ENCODE measurements around the gene OR11A1. TPM values are rescaled to one million over a fixed set of nuclear protein-coding genes. Genes with fewer than 3 reads are reported as not detected.
"Not testable (repeated sequence)": the region's sequence is repeated elsewhere in the genome, so short reads cannot be mapped to it uniquely, and the experiment has no call there.

Gene OR11A1
- total RNA-seq, 1 donor, result not detected

GRCh38 chr6:29451471-29452193 lies 5.2 kb downstream of the OR11A1 start:
- H2AFZ ChIP-seq (ENCODE audit: low read length), result no peak overlapping the region
- no peaks in the 10 kb centered on the region for H3K36me3 ChIP-seq (ENCODE audit: insufficient read depth, low read length)
- H3K4me1 ChIP-seq (ENCODE audit: insufficient read depth, low read length), result no peaks in the 10 kb centered on the region
- no peak overlapping the region for H3K27ac ChIP-seq (ENCODE audit: low read depth, low read length)
- H3K27me3 ChIP-seq (ENCODE audit: insufficient read depth, low read length), result no peaks in the 10 kb centered on the region
- DNase-seq (ENCODE audit: insufficient read length, low spot score, missing footprints), result no peak
- TF ChIP-seq CTCF (IDR thresholded peaks at IDR 0.05; ENCODE audit: extremely low read depth, low read depth, low read length), result no peak
- H3K79me2 ChIP-seq (ENCODE audit: insufficient read depth, low read length), result no peaks in the 10 kb centered on the region
- no peak overlapping the region for H3K4me3 ChIP-seq (ENCODE audit: insufficient read depth, low read length)
- H4K20me1 ChIP-seq (ENCODE audit: insufficient read depth, low read length), result no peaks in the 10 kb centered on the region
- no peak overlapping the region for H3K4me2 ChIP-seq (ENCODE audit: insufficient read depth, low read length)
- H3K9me3 ChIP-seq (ENCODE audit: low read depth, low read length), result peaks cover 3% of the 10 kb centered on the region

GRCh38 chr6:29447670-29448069 lies 9.2 kb downstream of the OR11A1 start:
- H3K9me3 ChIP-seq (ENCODE audit: low read depth, low read length), result no peaks in the 10 kb centered on the region
- H3K36me3 ChIP-seq (ENCODE audit: insufficient read depth, low read length), result no peaks in the 10 kb centered on the region
- no peak overlapping the region for H3K4me3 ChIP-seq (ENCODE audit: insufficient read depth, low read length)
- no peak for DNase-seq (ENCODE audit: insufficient read length, low spot score, missing footprints)
- no peak overlapping the region for H3K27ac ChIP-seq (ENCODE audit: low read depth, low read length)
- no peaks in the 10 kb centered on the region for H3K4me1 ChIP-seq (ENCODE audit: insufficient read depth, low read length)
- no peak for TF ChIP-seq CTCF (IDR thresholded peaks at IDR 0.05; ENCODE audit: extremely low read depth, low read depth, low read length)
- H3K79me2 ChIP-seq (ENCODE audit: insufficient read depth, low read length), result no peaks in the 10 kb centered on the region
- no peak overlapping the region for H3K4me2 ChIP-seq (ENCODE audit: insufficient read depth, low read length)
- H4K20me1 ChIP-seq (ENCODE audit: insufficient read depth, low read length), result no peaks in the 10 kb centered on the region
- no peaks in the 10 kb centered on the region for H3K27me3 ChIP-seq (ENCODE audit: insufficient read depth, low read length)
- H2AFZ ChIP-seq (ENCODE audit: low read length), result no peak overlapping the region

- H2AFZ ChIP-seq (ENCODE audit: low read length); H3K9me3 ChIP-seq (ENCODE audit: low read depth, low read length); H4K20me1 ChIP-seq (ENCODE audit: insufficient read depth, low read length); DNase-seq (ENCODE audit: insufficient read length, low spot score, missing footprints); H3K4me1 ChIP-seq (ENCODE audit: insufficient read depth, low read length); H3K4me3 ChIP-seq (ENCODE audit: insufficient read depth, low read length); H3K27ac ChIP-seq (ENCODE audit: low read depth, low read length); H3K27me3 ChIP-seq (ENCODE audit: insufficient read depth, low read length); H3K4me2 ChIP-seq (ENCODE audit: insufficient read depth, low read length); H3K79me2 ChIP-seq (ENCODE audit: insufficient read depth, low read length); H3K36me3 ChIP-seq (ENCODE audit: insufficient read depth, low read length): not testable (repeated sequence)
Measured at GRCh38 chr6:29444031-29444430, 12.8 kb downstream of the OR11A1 start.

- no peak for DNase-seq (ENCODE audit: insufficient read length, low spot score, missing footprints)
- no peak for TF ChIP-seq CTCF (IDR thresholded peaks at IDR 0.05; ENCODE audit: extremely low read depth, low read depth, low read length)
- Histone ChIP-seq H3K4me2 (ENCODE audit: insufficient read depth, low read length) (no peak overlapping the region), H3K27me3 (ENCODE audit: insufficient read depth, low read length) (no peaks in the 10 kb centered on the region), H2AFZ (ENCODE audit: low read length) (no peak overlapping the region), H3K79me2 (ENCODE audit: insufficient read depth, low read length) (no peaks in the 10 kb centered on the region), H3K9me3 (ENCODE audit: low read depth, low read length) (no peaks in the 10 kb centered on the region), H4K20me1 (ENCODE audit: insufficient read depth, low read length) (no peaks in the 10 kb centered on the region), H3K4me1 (ENCODE audit: insufficient read depth, low read length) (no peaks in the 10 kb centered on the region), H3K36me3 (ENCODE audit: insufficient read depth, low read length) (no peaks in the 10 kb centered on the region), H3K27ac (ENCODE audit: low read depth, low read length) (no peak overlapping the region), H3K4me3 (ENCODE audit: insufficient read depth, low read length) (no peak overlapping the region)
Measured at GRCh38 chr6:29442719-29443118, 14.2 kb downstream of the OR11A1 start.

Data from osteoblast (primary cell).